Neural progenitor cell (in vitro differentiated cells): ENCODE results near the gene PLEKHA7. TPM values are rescaled to one million over a fixed set of nuclear protein-coding genes. Genes with fewer than 3 reads are reported as not detected.

Experiments used
- DNase-seq: peaks from one replicate; pipeline ENCODE4 v3.0.0-alpha.2; 2016; ENCODE audit warnings: low spot score
- H2AFZ ChIP-seq: fragments of 200-600 bp; sonication (generic); replicated peaks from 2 replicates; pipeline ENCODE4 v1.6.1; 2016; ENCODE audit warnings: antibody characterized with exemption
- H3F3A ChIP-seq: fragments of 200-600 bp; sonication (generic); 2 replicates; pipeline ENCODE4 v1.6.1; 2016; ENCODE audit warnings: antibody characterized with exemption, low read depth
- H3K27ac ChIP-seq: fragments of 200-600 bp; sonication (generic); 2 replicates; pipeline ENCODE4 v1.5.1; 2016; ENCODE audit warnings: mild to moderate bottlenecking
- H3K27me3 ChIP-seq: fragments of 200-600 bp; sonication (generic); 2 replicates; pipeline ENCODE4 v1.6.1; 2016; ENCODE audit warnings: mild to moderate bottlenecking, moderate library complexity
- H3K36me3 ChIP-seq: fragments of 200-600 bp; sonication (generic); 2 replicates; pipeline ENCODE4 v1.5.1; 2016
- H3K4me1 ChIP-seq: fragments of 200-600 bp; sonication (generic); 2 replicates; pipeline ENCODE4 v1.6.1; 2016; ENCODE audit warnings: mixed run types
- H3K4me2 ChIP-seq: fragments of 200-600 bp; sonication (generic); 2 replicates; pipeline ENCODE4 v1.6.1; 2016
- H3K4me3 ChIP-seq: fragments of 200-600 bp; sonication (generic); 2 replicates; pipeline ENCODE4 v1.5.1; 2016
- H3K79me2 ChIP-seq: fragments of 200-600 bp; sonication (generic); 2 replicates; pipeline ENCODE4 v1.6.1; 2016; ENCODE audit warnings: low read depth
- H3K9ac ChIP-seq: fragments of 200-600 bp; sonication (generic); 2 replicates; pipeline ENCODE4 v1.6.1; 2016
- H3K9me3 ChIP-seq: fragments of 200-600 bp; sonication (generic); 2 replicates; pipeline ENCODE4 v1.5.1; 2016; ENCODE audit warnings: low read depth
- H4K20me1 ChIP-seq: fragments of 200-600 bp; sonication (generic); 2 replicates; pipeline ENCODE4 v1.6.1; 2016; ENCODE audit warnings: low read depth
- H3K27ac Mint-ChIP-seq: 3 replicates; pipeline ENCODE4 v1.8.0; 2021; ENCODE audit warnings: mixed read lengths
- H3K27me3 Mint-ChIP-seq: 2 replicates; pipeline ENCODE4 v1.8.0; 2022; ENCODE audit warnings: low read depth, mild to moderate bottlenecking, inconsistent platforms, moderate library complexity, mixed read lengths; ENCODE audit not compliant: insufficient read depth
- H3K36me3 Mint-ChIP-seq: 3 replicates; pipeline ENCODE4 v1.8.0; 2021; ENCODE audit warnings: mixed read lengths
- H3K4me1 Mint-ChIP-seq: 3 replicates; pipeline ENCODE4 v1.8.0; 2021; ENCODE audit warnings: mixed read lengths
- H3K4me3 Mint-ChIP-seq: 3 replicates; pipeline ENCODE4 v1.8.0; 2021; ENCODE audit warnings: mild to moderate bottlenecking, moderate library complexity, mixed read lengths
- H3K9me3 Mint-ChIP-seq: 3 replicates; pipeline ENCODE4 v1.8.0; 2020; ENCODE audit warnings: mixed read lengths
- EZH2 ChIP-seq: fragments of 200-600 bp; sonication (generic); IDR thresholded peaks from 2 replicates; pipeline ENCODE4 v1.6.1; 2017; ENCODE audit warnings: antibody characterized with exemption, mild to moderate bottlenecking, moderate library complexity
- EZH2phosphoT487 ChIP-seq: fragments of 200-600 bp; sonication (generic); IDR thresholded peaks from 2 replicates; pipeline ENCODE4 v1.6.1; 2017; ENCODE audit warnings: antibody characterized with exemption
- total RNA-seq: library from RNA; depleted of rRNA; stranded (reverse); fragments of >200 nt; gene quantifications from 2 replicates; pipeline ENCODE4 v1.2.3, GENCODE V29; 2015; ENCODE audit warnings: low replicate concordance
- TF ChIP-seq, protein P1 (sequence below): fragments of 200-600 bp; sonication (generic); IDR thresholded peaks from 2 replicates; pipeline ENCODE4 v1.5.1; 2017; ENCODE audit warnings: antibody characterized with exemption, mild to moderate bottlenecking

The PLEKHA7 gene
- total RNA-seq, 1 donor from 2014 or later: 20.3 TPM

DNA sequence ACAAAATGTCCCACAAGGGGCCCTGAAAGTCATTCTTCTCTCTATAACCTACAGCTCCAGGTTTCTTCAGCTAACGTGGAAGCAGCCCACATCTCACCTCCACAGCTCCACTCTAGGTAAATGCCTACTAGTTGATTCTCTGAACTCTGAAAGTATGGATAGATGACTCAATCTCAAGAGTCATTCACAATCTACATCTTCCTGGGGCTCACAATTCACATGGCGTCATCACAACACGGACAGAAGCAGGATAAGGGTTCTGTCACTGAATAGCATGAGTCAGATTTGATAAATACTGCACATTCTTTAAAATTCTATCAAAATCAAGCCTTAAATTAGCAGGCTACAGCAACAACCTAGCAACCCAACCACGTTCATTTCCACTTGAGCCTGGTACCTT is 96.3 kb downstream of the PLEKHA7 start:
- Mint-ChIP-seq H3K27ac (no peak overlapping the region), H3K9me3 (peaks cover 3% of the 10 kb centered on the region), H3K4me1 (peaks cover 16% of the 10 kb centered on the region), H3K36me3 (peaks cover 7% of the 10 kb centered on the region), H3K27me3 (peaks cover 5% of the 10 kb centered on the region), H3K4me3 (no peak overlapping the region)
- H3K27me3 ChIP-seq: no peaks in the 10 kb centered on the region
- no peak overlapping the region for H3K4me3 ChIP-seq
- H3K36me3 ChIP-seq: no peaks in the 10 kb centered on the region
- peaks cover 27% of the 10 kb centered on the region for H4K20me1 ChIP-seq
- H3K4me2 ChIP-seq: no peak overlapping the region
- peaks cover 38% of the 10 kb centered on the region for H3K4me1 ChIP-seq
- no peak for DNase-seq
- no peak overlapping the region for H2AFZ ChIP-seq
- H3K9ac ChIP-seq: no peak overlapping the region
- no peaks in the 10 kb centered on the region for H3K9me3 ChIP-seq
- TF ChIP-seq EZH2phosphoT487 (no peak), EZH2 (no peak)
- H3K79me2 ChIP-seq: no peaks in the 10 kb centered on the region
- no peak overlapping the region for H3K27ac ChIP-seq
- peaks cover 20% of the 10 kb centered on the region for H3F3A ChIP-seq

DNA sequence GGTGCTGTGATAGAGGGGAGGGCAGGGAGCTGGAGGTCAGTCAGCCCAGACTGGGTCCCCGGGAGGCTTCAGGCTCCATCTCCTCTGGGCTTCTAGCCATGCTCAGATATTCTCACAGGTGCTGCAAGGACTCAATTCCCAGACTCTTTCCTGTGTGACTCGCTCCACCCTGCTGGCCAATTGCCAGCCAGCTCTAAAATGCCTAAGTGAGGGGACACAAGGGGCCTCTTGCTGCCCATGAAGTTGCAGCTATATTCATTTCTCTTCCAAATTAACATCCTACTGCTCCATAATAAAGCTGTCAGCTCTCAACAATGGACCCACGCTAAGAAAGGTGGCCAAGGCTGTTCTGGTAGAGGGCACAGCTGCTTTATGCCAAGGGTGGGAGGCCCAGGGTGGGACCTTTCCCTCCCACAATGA is 101.5 kb downstream of the PLEKHA7 start:
- no peak for DNase-seq
- H3K4me2 ChIP-seq: no peak overlapping the region
- peaks cover 31% of the 10 kb centered on the region for H3K4me1 ChIP-seq
- H3K9ac ChIP-seq: no peak overlapping the region
- no peaks in the 10 kb centered on the region for H3K27me3 ChIP-seq
- H3K27ac Mint-ChIP-seq: no peak overlapping the region
- peaks cover 8% of the 10 kb centered on the region for H3K27me3 Mint-ChIP-seq
- no peak overlapping the region for H3K27ac ChIP-seq
- no peak for TF ChIP-seq EZH2phosphoT487
- no peak for TF ChIP-seq EZH2
- TF ChIP-seq, protein P1, sequence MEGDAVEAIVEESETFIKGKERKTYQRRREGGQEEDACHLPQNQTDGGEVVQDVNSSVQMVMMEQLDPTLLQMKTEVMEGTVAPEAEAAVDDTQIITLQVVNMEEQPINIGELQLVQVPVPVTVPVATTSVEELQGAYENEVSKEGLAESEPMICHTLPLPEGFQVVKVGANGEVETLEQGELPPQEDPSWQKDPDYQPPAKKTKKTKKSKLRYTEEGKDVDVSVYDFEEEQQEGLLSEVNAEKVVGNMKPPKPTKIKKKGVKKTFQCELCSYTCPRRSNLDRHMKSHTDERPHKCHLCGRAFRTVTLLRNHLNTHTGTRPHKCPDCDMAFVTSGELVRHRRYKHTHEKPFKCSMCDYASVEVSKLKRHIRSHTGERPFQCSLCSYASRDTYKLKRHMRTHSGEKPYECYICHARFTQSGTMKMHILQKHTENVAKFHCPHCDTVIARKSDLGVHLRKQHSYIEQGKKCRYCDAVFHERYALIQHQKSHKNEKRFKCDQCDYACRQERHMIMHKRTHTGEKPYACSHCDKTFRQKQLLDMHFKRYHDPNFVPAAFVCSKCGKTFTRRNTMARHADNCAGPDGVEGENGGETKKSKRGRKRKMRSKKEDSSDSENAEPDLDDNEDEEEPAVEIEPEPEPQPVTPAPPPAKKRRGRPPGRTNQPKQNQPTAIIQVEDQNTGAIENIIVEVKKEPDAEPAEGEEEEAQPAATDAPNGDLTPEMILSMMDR: no peak
- H3K36me3 Mint-ChIP-seq: peaks cover 5% of the 10 kb centered on the region
- H3K4me3 ChIP-seq: no peak overlapping the region
- no peak overlapping the region for H2AFZ ChIP-seq
- H3K9me3 ChIP-seq: no peaks in the 10 kb centered on the region
- peaks cover 3% of the 10 kb centered on the region for H3K9me3 Mint-ChIP-seq
- H3K4me1 Mint-ChIP-seq: peaks cover 28% of the 10 kb centered on the region
- H3K36me3 ChIP-seq: no peaks in the 10 kb centered on the region
- H3F3A ChIP-seq: peaks cover 16% of the 10 kb centered on the region
- peaks cover 24% of the 10 kb centered on the region for H4K20me1 ChIP-seq
- no peak overlapping the region for H3K4me3 Mint-ChIP-seq
- no peaks in the 10 kb centered on the region for H3K79me2 ChIP-seq

DNA sequence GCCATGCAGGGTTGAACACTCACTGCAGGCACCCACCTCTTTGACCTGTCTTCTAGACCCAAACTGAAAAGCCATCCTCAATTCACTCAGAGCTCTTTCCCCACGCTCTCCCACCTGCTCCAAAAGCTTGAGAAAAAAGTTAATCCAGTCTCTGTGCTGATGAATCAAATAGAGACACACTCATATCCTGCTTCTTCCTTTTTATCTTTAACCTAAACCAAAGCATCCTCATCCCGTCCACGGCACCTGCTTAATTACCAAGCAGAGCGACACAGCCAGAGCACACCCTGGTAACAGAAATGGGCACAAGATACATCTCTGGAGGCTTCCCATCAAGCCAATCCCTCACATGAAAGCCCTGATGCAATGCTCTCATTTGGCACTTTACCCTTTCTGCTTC is 102.6 kb downstream of the PLEKHA7 start:
- DNase-seq: no peak
- H3K4me1 ChIP-seq: peaks cover 31% of the 10 kb centered on the region
- H3K4me2 ChIP-seq: no peak overlapping the region
- no peaks in the 10 kb centered on the region for H3K36me3 ChIP-seq
- no peaks in the 10 kb centered on the region for H3K27me3 ChIP-seq
- no peaks in the 10 kb centered on the region for H3K79me2 ChIP-seq
- H3K9me3 ChIP-seq: no peaks in the 10 kb centered on the region
- peaks cover 2% of the 10 kb centered on the region for H3K9me3 Mint-ChIP-seq
- H3K27ac ChIP-seq: no peak overlapping the region
- peaks cover 28% of the 10 kb centered on the region for H3K4me1 Mint-ChIP-seq
- H3F3A ChIP-seq: peaks cover 16% of the 10 kb centered on the region
- TF ChIP-seq, protein P1: no peak
- TF ChIP-seq EZH2 (no peak), EZH2phosphoT487 (no peak)
- no peaks in the 10 kb centered on the region for H3K36me3 Mint-ChIP-seq
- peaks cover 6% of the 10 kb centered on the region for H3K27me3 Mint-ChIP-seq
- no peak overlapping the region for H3K4me3 Mint-ChIP-seq
- H2AFZ ChIP-seq: no peak overlapping the region
- H4K20me1 ChIP-seq: peaks cover 24% of the 10 kb centered on the region
- H3K27ac Mint-ChIP-seq: no peak overlapping the region
- H3K4me3 ChIP-seq: no peak overlapping the region
- H3K9ac ChIP-seq: no peak overlapping the region

- Histone ChIP-seq H3K9ac (no peak overlapping the region), H3K4me1 (peaks cover 31% of the 10 kb centered on the region), H3K4me3 (no peak overlapping the region), H3K36me3 (no peaks in the 10 kb centered on the region), H4K20me1 (peaks cover 24% of the 10 kb centered on the region), H3K27ac (no peak overlapping the region), H3K27me3 (no peaks in the 10 kb centered on the region), H3K9me3 (no peaks in the 10 kb centered on the region), H2AFZ (no peak overlapping the region), H3F3A (peaks cover 13% of the 10 kb centered on the region), H3K4me2 (no peak overlapping the region), H3K79me2 (no peaks in the 10 kb centered on the region)
- Mint-ChIP-seq H3K4me1 (peaks cover 28% of the 10 kb centered on the region), H3K27me3 (peaks cover 5% of the 10 kb centered on the region), H3K4me3 (no peak overlapping the region), H3K36me3 (no peaks in the 10 kb centered on the region), H3K27ac (no peak overlapping the region), H3K9me3 (no peaks in the 10 kb centered on the region)
- DNase-seq: no peak
- TF ChIP-seq EZH2phosphoT487 (no peak), EZH2 (no peak)
- TF ChIP-seq, protein P1: no peak
Observed at GRCh38 chr11:16911186-16911585, 103.0 kb downstream of the PLEKHA7 start.
